GDM1 (cell line): ENCODE data around the gene GDF2.

Source experiments
- DNase-seq: peaks from one replicate; lab custom pipeline; 2025; lab: John Stamatoyannopoulos, UW

The GDF2 gene

DNA sequence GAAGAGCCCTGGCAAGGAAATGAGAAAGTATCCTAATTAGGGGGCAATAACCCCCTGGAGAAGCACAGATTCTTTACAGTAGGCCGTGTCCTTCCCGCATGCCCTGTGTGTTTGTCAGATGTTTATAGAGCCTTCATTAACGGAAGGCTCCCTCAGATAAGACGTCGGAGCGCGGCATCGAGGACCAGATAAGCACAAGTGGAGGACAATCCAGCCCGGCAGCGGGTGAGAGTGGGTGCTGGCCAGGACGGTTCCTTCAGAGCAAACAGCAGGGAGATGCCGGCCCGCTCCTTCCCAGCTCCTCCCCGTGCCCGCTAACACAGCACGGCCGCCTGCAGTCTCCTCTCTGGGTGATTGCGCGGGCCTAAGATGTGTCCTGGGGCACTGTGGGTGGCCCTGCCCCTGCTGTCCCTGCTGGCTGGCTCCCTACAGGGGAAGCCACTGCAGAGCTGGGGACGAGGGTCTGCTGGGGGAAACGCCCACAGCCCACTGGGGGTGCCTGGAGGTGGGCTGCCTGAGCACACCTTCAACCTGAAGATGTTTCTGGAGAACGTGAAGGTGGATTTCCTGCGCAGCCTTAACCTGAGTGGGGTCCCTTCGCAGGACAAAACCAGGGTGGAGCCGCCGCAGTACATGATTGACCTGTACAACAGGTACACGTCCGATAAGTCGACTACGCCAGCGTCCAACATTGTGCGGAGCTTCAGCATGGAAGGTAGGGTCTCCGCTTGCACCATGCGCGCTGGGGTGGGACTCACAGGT lies at the start of gene GDF2:
TSS of gene GDF2 (plus strand) at position 155 of the 762 bp plus-strand sequence. CDS start at position 370, 215 bp downstream.
- DNase-seq, result no peak

DNA sequence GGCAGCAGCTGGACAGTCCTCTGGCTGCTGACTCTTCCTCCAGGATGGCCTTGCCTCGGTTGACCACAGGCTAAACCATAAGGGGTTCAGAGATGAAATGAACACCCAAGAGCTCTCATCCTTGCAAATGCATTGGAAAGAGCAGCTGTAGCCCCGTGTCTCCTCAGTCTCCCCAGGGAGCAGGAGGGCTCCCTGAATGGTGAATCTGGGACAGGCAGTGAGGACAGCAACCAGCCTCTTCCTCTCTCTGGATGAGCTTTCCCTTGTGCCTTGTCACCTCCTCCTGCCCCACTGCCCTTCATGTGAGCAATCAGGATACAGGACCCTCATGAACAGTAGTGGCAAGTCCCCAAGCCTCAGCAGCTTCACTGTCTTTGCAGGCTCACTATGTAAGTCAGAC lies 46.2 kb upstream of the GDF2 start:
- no peak for DNase-seq

DNA sequence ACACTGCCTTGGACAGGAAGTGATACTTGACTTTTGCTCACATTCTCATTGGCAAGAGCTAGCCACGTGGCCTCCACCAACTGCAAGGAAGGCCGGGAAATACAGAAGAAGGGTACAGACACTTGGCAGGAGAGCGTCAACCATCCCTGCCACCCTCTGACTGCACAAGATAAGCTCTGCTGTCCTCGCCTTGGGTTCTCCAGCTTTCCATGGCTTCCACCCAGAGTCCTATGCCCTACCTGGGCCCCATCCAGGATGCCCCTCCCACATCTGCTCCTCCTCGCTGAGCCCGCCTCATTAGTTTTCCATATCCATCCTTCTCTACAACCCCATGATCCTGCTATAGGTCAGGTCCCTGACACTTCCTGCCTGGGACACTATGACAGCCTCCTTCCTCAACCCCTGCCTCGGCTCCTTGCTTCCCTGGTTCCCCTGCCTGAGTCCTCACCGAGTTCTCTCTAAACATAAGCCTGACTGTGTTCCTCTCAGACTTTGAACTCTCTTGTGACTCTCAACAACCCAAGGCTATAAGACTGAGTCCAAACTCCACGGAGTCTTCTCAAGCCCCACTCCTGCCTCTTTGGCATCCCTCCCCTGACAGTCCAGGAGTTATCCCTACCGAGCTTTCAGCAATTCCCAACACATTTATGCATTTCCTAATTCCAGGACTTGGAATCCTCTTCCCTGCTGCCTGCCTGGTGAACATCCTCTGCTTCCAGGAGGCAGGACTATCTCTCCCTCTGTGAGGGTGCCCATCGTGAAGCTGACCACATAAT lies 45.5 kb upstream of the GDF2 start:
- no peak for DNase-seq

DNA sequence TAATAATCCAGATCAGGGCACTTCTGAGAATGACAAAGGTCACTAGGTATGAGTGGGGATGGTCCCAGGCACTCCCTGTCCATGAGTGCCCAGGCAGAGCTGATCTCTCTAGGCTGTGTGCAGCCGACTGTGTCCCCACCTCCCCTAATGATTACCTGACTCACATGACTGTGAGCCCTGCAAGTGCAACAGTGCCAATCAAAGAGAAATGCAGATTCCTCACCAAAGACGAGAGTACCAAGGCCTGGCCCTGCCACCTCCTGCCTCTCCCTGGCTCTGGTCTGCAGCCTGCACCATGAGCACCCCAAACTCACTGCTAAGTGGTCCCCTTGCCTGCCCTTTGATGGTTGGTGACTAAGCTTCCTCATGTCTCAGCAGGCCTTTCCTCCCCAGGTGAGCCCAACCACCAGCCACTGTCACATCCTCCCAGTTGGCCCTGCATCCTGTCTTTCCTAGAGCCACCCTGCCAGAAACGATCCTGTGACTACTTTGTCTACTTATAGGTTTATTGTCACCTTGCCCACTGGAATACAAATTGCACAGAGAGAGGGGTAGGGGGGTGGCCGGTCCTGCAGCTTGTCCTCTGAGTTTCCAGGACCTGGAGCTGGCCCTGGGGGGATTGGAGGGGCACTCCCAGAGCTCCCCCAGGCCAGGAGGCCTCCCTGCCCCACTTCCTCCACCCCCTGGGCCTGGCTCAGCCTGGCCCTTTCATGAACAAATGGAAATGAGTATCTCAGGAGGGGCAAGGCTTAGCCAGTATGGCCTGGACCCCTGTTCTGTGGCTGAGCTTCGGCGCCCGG lies 44.7 kb upstream of the GDF2 start:
- peak; percentile 17 for DNase-seq

DNA sequence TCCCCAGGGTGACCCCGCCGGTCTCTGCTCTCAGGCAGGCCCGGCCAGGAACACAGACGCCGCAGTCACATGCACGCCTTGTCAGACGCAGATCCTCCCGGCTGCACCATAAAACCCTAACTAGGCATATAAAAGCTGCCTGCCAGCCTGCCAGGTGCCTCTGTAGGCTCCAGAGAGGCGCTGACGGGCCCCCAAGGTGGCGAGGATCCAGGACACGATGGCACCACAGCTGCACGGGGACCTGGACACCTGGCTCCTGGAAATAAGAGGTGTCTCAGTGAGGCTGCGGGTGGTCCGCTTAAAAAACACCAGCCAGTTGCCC lies 44.1 kb upstream of the GDF2 start:
- no peak for DNase-seq

DNA sequence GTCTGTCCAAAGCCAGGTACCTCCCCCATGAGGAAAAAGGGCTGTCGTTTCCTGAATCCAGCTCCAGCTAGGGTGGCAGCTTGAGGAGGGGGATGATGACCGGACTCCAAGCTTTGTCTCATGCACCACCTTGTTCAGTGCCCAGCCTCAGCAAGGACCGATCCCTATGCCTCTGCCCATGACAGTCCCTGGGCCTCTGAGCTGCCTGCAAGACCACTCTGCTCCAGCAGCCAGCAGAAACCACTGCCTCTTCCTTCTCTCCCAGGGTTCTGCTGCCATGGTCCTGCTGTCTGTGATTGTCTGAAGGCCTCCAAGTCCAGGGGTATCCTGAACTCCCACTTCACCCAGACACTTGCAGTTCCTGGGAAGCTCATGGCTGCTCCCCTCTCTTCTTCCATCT lies 43.5 kb upstream of the GDF2 start:
- DNase-seq, result no peak

DNA sequence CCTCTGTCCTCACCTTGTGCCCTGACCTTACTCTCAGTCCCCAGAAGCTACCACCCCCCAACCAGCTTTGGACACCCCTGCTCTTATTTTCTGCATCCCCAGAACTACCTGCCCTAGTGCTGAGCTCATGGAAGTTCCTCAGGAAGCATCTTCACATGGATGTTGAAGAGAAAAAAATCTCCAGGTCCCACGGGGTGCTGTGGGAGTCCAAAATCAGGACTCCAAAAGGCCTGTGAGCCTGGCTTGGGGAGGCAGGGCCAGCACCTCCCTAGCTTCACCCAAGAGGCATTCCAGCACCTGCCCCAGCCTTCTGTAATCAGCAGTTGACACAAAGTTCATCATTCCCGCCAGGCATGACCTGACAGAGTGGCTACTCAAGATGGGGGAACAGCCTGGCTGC lies 43.0 kb upstream of the GDF2 start:
- no peak for DNase-seq

DNA sequence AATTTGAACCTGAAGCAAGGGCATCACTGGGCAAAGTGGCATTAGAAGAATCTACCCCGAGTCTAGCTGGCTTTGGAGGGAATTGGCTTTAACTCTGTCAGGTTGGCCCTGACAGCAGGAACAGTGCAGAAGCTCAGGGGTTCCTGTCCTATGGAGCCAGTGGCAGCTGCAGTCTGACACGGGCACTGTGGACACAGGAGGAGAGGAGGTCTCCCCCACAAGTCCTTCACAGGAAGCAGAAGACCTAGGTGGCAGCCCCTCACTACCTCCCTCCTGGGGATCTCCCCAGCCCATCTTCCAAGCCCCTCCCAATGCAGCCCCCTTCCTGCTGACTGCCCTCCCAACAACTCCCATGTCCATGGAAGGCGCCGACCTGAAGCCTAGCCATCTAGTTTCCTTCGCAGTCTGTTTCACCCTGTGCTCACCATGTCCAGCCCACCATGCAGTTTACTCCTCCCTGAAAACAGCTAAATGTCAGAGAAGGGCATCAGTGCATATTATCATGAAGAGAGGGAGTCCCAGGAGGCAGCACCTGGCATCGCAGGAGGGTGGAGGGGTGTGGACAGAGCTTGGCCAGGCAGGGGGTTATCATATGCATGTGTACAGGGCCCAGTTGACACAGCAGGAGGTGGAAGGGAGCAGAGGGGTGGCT lies 40.1 kb upstream of the GDF2 start:
- DNase-seq, result no peak

DNA sequence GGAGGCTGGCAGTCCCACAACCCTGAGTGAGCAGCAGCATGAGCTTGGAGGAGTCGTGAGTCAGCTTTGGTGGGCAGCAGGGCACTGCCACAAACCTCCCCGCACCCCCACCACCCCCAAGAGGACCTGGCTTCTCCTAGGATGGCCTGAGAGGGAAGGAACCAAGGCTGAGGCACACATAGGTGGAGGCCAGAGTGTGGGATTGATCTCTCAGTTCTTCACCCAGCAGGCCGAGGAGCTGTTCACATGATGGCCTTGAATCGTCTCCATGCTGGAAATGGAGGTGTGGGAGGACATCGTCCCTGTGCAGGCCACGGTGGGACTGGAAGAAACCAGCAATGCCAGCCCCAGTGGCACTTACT lies 39.6 kb upstream of the GDF2 start:
- DNase-seq, result no peak

DNA sequence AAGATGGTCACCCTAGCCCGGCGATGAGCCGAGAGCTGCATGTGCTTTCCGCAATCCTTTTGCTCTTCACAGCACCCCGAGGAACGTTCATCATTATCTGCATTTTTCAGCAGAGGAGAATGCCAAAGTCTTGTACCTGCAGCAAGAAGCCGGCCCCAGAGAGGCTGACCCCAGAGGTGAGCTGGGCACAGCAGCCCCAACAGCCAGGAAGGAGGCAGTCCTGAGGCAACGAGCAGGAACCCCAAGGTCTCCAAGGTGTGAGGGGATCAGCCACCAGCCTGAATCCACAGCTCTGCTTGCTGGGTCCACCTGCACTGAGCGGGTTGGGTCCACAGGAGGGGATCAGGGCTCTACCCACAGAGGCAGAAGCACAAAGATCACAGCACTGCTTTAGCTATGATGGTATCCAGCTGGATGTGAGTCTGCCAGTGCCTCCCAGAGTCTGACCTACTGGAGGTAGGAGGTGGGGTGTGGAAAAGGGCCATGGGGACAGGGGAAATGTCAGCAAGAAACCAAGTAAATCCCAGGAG lies 39.1 kb upstream of the GDF2 start:
- DNase-seq, result no peak

DNA sequence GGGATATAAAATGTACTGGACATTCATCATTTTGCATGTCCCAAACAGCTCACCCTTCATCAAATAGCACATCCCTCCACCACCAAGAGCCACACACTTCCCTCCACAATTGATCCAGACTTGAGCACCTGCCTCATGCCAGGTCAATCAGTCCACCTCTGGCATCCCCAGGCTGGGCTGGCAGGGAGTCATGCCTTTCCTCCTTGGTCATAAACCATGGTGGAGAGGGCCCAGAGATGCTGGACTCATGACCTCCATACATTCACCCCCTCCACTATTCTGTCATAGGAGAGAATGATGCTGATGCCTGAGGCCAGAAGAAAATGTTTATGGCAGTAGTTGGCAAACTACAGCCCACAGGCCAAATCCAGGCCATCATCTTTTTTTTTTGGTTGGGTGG lies 38.4 kb upstream of the GDF2 start:
- DNase-seq, result no peak

DNA sequence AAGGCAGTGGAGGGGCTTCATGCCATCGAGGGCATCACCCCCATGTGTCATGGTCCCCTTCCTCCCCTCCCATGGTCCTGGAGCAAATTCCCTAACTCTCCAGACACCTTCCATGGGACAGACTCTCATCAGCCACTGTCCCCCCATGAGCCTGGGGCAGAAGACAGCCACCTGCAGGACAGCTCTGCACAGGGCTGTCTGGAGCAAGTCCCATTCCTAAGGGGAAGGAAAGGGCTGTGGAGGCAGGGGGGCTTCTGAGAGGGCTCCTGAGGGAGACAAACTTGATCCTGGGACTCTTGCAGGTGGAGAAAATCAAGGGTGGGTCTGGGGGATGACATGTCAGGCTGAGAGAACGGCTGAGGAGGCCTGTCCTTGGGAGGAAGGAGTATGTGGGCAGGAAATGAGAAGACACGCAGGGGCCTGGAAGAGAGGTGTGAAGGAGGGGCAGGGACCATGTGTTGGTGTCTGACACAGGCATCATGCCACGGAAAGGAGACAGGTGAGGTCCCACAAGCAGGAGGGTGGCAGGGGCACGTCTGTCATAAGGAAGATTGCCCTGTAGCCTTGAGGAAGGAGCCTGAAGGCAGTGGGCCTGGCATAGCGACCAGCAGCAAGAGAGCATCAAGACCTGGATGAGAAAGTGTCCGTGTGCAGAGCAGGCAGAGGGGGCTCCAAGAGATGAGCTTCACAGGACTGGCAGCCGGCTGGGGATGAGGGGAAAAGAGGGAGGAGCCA lies 36.7 kb upstream of the GDF2 start:
- no peak for DNase-seq

DNA sequence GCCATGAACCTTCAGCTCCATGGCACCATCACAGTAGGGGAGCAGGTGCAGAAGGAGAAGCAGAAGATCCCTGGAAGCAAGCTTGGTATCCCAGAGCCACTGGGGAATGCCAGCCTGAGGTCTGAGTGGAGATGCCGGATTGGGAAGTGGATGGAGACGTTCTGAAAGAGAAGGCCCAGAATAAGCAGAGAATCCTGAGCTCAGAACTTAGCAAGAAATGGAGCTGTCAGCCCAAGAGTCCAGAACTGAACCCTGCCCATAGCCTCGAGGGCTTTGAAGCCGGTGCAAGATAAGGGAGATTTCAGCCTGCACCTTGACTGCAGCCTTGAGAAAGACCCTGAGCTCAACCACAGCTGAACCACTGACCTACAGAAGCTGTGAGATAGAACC lies 36.1 kb upstream of the GDF2 start:
- no peak for DNase-seq

DNA sequence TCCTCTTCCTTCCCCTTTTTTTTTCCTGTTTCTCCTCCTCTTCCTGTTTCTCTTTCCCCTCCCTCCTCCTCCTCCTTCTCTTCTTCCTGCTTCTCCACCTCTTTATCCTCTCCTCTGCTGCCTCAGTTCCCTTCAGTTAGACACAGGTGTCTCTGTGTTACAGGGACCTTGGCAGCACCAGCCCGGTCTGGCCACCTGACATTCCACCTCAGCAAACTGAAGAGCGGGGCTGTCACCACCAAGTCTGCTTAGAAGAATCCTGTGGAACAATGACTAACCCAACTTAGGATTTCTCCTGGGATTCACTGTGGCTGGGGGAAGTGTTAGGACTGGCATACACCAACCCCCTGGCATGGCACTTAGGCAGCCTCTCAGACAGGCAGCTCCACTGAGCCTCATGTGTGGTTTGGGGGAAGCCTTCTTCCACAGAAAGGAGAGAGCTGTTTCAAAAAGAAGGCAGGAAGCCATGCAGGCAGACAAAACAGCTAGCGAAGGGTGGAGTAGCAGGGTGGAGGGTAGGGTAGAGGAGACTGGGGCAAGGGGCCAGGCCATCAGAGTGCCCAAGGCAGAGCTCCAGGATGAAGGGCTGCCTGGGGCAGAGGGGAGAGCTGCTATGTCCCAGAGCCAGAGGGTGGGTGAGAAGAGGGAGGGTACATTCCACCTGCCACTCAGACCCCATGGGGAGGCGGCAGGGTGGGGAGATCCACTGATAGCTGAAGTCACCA lies 35.5 kb upstream of the GDF2 start:
- DNase-seq, result no peak

DNA sequence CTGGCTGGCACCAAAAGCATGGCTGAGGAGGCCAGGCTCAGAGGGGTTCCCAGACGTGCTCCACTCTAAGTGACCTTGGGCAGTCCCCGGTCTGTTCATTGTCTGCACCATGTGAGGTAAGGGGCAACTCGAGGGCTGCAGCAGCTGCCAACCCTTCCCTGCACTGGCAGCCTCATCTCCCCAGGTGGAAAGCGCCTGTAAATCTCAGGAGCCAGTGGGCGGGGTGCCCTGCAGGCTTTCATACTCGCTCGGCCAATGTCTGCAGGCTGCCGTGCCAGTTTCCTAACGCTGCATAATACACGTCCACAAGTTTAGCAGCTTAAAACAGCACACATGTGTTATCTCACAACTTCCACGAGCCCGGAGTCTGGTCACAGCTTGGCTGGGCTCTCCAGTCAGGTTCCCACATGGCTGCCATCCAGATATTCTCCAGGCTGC lies 34.9 kb upstream of the GDF2 start:
- DNase-seq, result no peak

DNA sequence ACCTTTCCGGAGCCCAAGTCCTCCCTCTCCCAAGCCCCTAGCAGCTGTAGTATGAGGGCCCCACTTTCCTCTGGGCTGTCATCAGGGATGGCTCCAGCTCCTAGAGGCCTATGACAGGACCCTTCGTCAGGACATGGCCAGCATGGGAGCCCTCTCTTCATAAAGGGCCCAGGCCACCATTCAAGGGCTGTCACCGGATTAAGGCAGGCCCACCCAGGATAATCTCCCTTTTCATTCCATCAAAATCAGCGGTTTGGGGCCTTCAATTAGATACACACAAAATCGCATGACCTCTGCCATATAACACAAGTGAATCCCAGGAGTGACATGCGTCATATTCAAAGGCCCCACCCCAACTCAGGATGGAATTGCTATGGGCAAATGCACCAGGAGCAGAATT lies 34.4 kb upstream of the GDF2 start:
- no peak for DNase-seq

DNA sequence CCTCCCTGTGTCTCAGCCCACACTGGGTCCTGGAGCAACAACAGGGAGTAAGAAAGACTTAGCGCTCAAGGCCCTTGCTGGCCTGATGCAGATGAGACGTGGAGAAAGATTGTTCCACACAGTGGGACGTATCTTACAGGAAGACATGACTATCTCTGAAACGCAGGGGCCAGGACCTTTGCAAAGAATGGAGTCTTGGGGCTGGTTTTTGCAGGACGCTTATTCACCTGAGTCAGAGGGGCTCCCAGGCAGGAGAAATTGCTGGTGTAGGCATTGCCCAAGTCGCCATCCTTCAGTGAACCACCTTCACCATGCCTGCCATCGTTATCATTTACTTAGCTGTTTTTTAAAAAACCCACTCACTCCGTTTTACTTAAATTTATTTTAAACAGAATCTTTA lies 34.0 kb upstream of the GDF2 start:
- no peak for DNase-seq

DNA sequence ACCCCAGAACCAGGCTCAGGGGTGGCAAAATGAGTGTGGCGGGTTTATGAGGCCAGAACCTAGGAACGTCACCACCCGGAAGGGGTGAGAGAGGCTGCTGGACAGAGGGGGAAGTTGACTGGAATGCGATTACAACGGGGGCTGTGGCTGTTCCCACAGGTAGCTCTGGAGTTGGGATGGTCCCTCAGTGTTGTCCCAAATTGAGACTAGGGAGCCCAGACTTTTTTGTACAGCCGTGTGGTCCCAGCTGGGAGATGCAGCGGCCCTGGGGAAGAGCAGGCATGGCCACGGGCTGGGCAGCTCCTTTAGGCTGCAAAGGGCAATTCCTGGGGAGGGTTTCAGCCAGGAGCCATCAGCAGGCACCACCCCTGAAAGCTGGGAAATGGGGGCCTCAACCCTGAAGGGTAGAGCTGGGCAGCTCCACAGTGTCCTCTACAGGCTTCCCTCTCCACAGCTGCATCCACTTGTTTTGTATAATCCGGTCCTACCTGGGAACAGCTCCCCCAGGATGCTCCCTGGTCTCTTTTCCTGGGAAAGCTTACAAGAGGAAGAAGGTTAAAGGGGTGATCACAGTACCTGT lies 33.2 kb upstream of the GDF2 start:
- no peak for DNase-seq

DNA sequence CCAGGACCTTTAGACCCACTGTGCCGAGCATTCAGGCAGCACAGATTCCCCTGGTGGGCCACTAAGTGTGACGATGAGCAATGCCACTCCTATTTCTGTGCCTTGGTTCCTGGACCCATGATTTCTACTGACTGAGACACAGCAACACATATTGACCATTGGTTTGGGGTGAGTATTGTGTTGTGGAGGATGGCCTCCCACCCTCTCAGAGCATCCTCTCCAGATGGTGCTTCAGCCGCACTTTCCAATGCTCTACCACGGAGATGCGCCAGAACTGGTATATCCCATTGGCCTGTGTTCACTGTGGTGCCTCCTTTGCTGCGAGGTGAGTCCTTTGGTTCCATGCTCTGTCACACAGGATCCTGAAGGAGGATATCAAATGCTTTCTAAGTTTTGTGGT lies 32.3 kb upstream of the GDF2 start:
- DNase-seq, result no peak

DNA sequence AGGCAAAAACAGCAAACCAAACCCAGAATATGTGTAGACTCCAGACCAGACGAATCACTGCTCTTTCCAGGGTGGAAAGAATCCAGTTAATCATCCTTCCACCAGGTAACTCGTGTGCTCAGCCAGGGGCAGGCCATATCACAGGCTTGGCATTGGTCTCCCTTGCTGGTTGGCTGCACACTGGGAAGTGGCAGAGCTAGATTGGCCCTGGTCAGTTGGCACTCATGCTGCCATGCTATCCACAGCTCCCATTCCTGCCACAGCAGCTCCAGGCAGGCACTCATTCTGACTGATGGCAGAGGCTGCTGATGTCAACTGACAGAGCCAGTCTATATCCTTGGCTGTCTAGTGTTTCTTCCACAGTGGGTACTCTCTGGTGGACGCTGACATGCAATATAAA lies 31.9 kb upstream of the GDF2 start:
- DNase-seq, result no peak

DNA sequence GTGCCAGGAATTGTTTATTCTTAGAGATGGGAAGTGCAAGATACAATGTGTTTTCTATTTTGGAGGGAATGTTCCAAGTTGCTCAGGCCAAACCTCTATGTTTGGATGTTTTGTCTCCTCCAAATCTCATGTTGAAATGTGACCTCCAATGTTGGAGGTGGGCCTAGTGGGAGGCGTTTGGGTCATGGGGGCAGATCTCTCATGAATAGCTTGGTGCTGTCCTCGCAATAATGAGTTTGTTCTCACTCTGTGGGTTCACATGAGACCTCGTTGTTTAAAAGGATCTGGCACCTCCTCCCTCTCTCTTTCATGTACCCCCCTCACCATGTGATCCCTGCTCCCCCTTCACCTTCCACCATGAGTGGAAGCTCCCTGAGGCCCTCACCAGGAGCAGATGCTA lies 30.6 kb upstream of the GDF2 start:
- DNase-seq, result no peak
